H9 (cell line): ENCODE measurements around the gene PSKH1. TPM values are rescaled to one million over a fixed set of nuclear protein-coding genes. Genes with fewer than 3 reads are reported as not detected.

Experiments
- DNase-seq: peaks from one replicate; pipeline ENCODE4 v3.0.0-alpha.2; 2017
- H2AFZ ChIP-seq: one replicate; pipeline ENCODE4 v1.6.1; 2013; ENCODE audit warnings: mild to moderate bottlenecking, low read length, control low read depth, moderate library complexity
- H2AK5ac ChIP-seq: 2 replicates; pipeline ENCODE4 v1.6.1; 2013; ENCODE audit warnings: low read length, control low read depth, mixed read lengths; ENCODE audit not compliant: insufficient read length
- H2BK120ac ChIP-seq: one replicate; pipeline ENCODE4 v1.6.1; 2013; ENCODE audit warnings: low read depth, mild to moderate bottlenecking, low read length, control low read depth, inconsistent platforms; ENCODE audit not compliant: poor library complexity, severe bottlenecking
- H2BK12ac ChIP-seq: 2 replicates; pipeline ENCODE4 v1.6.1; 2013; ENCODE audit warnings: low read length, control low read depth, mixed read lengths, low read depth; ENCODE audit not compliant: insufficient read length
- H2BK15ac ChIP-seq: 2 replicates; pipeline ENCODE4 v1.6.1; 2013; ENCODE audit warnings: low read depth, low read length, control low read depth
- H2BK20ac ChIP-seq: one replicate; pipeline ENCODE4 v1.6.1; 2013; ENCODE audit warnings: low read depth, mild to moderate bottlenecking, low read length, control low read depth, inconsistent platforms; ENCODE audit not compliant: poor library complexity, severe bottlenecking
- H2BK5ac ChIP-seq: 2 replicates; pipeline ENCODE4 v1.6.1; 2013; ENCODE audit warnings: low read length, control low read depth, mixed read lengths; ENCODE audit not compliant: insufficient read length
- H3K14ac ChIP-seq: 2 replicates; pipeline ENCODE4 v1.6.1; 2013; ENCODE audit warnings: low read length, control low read depth; ENCODE audit not compliant: insufficient read depth
- H3K18ac ChIP-seq: 2 replicates; pipeline ENCODE4 v1.6.1; 2013; ENCODE audit warnings: low read depth, mild to moderate bottlenecking, mixed read lengths, low read length, control low read depth; ENCODE audit not compliant: insufficient read length
- H3K23ac ChIP-seq: 2 replicates; pipeline ENCODE4 v1.6.1; 2013; ENCODE audit warnings: low read length, control low read depth, mixed read lengths, low read depth; ENCODE audit not compliant: insufficient read length
- H3K23me2 ChIP-seq: 2 replicates; pipeline ENCODE4 v1.6.1; 2013; ENCODE audit warnings: low read depth, mild to moderate bottlenecking, mixed read lengths, low read length, control low read depth; ENCODE audit not compliant: insufficient read length, poor library complexity, severe bottlenecking
- H3K27ac ChIP-seq: 2 replicates; pipeline ENCODE4 v1.5.1; 2013; ENCODE audit warnings: low read length, control low read depth, mixed read lengths, low read depth; ENCODE audit not compliant: insufficient read length
- H3K27me3 ChIP-seq: 2 replicates; pipeline ENCODE4 v1.6.1; 2013; ENCODE audit warnings: low read length, control low read depth, inconsistent platforms; ENCODE audit not compliant: insufficient read depth
- H3K4ac ChIP-seq: 2 replicates; pipeline ENCODE4 v1.6.1; 2013; ENCODE audit warnings: low read depth, mild to moderate bottlenecking, control low read depth, inconsistent platforms, low read length, moderate library complexity
- H3K4me1 ChIP-seq: 2 replicates; pipeline ENCODE4 v1.6.1; 2013; ENCODE audit warnings: low read length, control low read depth, inconsistent platforms; ENCODE audit not compliant: insufficient read depth
- H3K4me2 ChIP-seq: 2 replicates; pipeline ENCODE4 v1.6.1; 2013; ENCODE audit warnings: low read length, control low read depth, mixed read lengths; ENCODE audit not compliant: insufficient read length, insufficient read depth
- H3K56ac ChIP-seq: 2 replicates; pipeline ENCODE4 v1.6.1; 2013; ENCODE audit warnings: low read depth, mild to moderate bottlenecking, mixed read lengths, low read length, control low read depth; ENCODE audit not compliant: insufficient read length
- H3K79me1 ChIP-seq: 2 replicates; pipeline ENCODE4 v1.6.1; 2013; ENCODE audit warnings: low read depth, mild to moderate bottlenecking, moderate library complexity, low read length, control low read depth, inconsistent platforms; ENCODE audit not compliant: insufficient read depth, poor library complexity, severe bottlenecking
- H3K79me2 ChIP-seq: 2 replicates; pipeline ENCODE4 v1.6.1; 2013; ENCODE audit warnings: low read length, control low read depth, inconsistent platforms; ENCODE audit not compliant: insufficient read depth
- H3K9ac ChIP-seq: 2 replicates; pipeline ENCODE4 v1.6.1; 2013; ENCODE audit warnings: low read length, control low read depth, mixed read lengths; ENCODE audit not compliant: insufficient read length; ENCODE audit errors: extremely low read depth
- H3K9me3 ChIP-seq: one replicate; pipeline ENCODE4 v1.6.1; 2013; ENCODE audit warnings: low read depth, low read length, inconsistent platforms; ENCODE audit not compliant: control insufficient read depth
- H3T11ph ChIP-seq: one replicate; pipeline ENCODE4 v1.6.1; 2013; ENCODE audit warnings: mild to moderate bottlenecking, low read length, control low read depth, inconsistent platforms
- H4K20me1 ChIP-seq: one replicate; pipeline ENCODE4 v1.6.1; 2013; ENCODE audit not compliant: control insufficient read depth, insufficient read length, insufficient read depth
- H4K5ac ChIP-seq: 2 replicates; pipeline ENCODE4 v1.6.1; 2013; ENCODE audit warnings: low read depth, mild to moderate bottlenecking, mixed read lengths, low read length, control low read depth; ENCODE audit not compliant: insufficient read length
- H4K8ac ChIP-seq: replicated peaks from 2 replicates; pipeline ENCODE4 v1.6.1; 2013; ENCODE audit warnings: low read length, control low read depth, mixed read lengths, low read depth; ENCODE audit not compliant: insufficient read length
- H4K91ac ChIP-seq: 2 replicates; pipeline ENCODE4 v1.6.1; 2013; ENCODE audit warnings: low read depth, mild to moderate bottlenecking, moderate library complexity, mixed read lengths, low read length, control low read depth; ENCODE audit not compliant: insufficient read length
- H3K27ac Mint-ChIP-seq, 3 experiments: 2 replicates in 2 of 3; 3 replicates in 1 of 3; pipeline ENCODE4 v1.8.0; 2020 to 2021; ENCODE audit warnings: mixed read lengths in 3 of 3, mild to moderate bottlenecking in 1 of 3, moderate library complexity in 1 of 3
- H3K27me3 Mint-ChIP-seq: 2 replicates; pipeline ENCODE4 v1.8.0; 2021; ENCODE audit warnings: low read depth, mild to moderate bottlenecking, moderate library complexity, mixed read lengths
- H3K36me3 Mint-ChIP-seq, 3 experiments: 2 replicates in 2 of 3; 3 replicates in 1 of 3; pipeline ENCODE4 v1.8.0; 2020 to 2021; ENCODE audit warnings: low read depth in 3 of 3, mixed read lengths in 3 of 3; ENCODE audit not compliant: insufficient read depth in 1 of 3
- H3K4me1 Mint-ChIP-seq, 2 experiments: 2 replicates each; pipeline ENCODE4 v1.8.0; 2020; ENCODE audit warnings: mixed read lengths in 2 of 2
- H3K4me3 Mint-ChIP-seq, 2 experiments: 2 replicates in 1 of 2; 3 replicates in 1 of 2; pipeline ENCODE4 v1.8.0; 2020 to 2021; ENCODE audit warnings: mild to moderate bottlenecking in 2 of 2, mixed read lengths in 2 of 2, moderate library complexity in 1 of 2
- H3K9me3 Mint-ChIP-seq, 2 experiments: 2 replicates in 1 of 2; 3 replicates in 1 of 2; pipeline ENCODE4 v1.8.0; 2020; ENCODE audit warnings: mild to moderate bottlenecking in 2 of 2, mixed read lengths in 2 of 2, moderate library complexity in 1 of 2
- WGBS: extraction: QIAGEN DNeasy Blood & Tissue Kit; methylation state at CpG from one replicate; pipeline ENCODE4 v1.1.7; 2013; ENCODE audit warnings: missing lambda C conversion rate, low lambda C conversion rate, mixed read lengths; ENCODE audit not compliant: insufficient read length; ENCODE audit errors: extremely low coverage; 5-methylcytosine and 5-hydroxymethylcytosine counted together
- total RNA-seq: library from RNA; stranded (reverse); gene quantifications from 2 replicates; pipeline ENCODE4 v1.2.1, GENCODE V29; 2021
- TF ChIP-seq, protein P1 (sequence below): fragments of 200-600 bp; sonication (generic); conservative IDR thresholded peaks from 3 replicates; pipeline ENCODE4 v1.8.0; 2021; ENCODE audit warnings: antibody characterized with exemption, mild to moderate bottlenecking

The PSKH1 gene
- total RNA-seq, 1 experiment from 2014 or later: 29.1 TPM

DNA sequence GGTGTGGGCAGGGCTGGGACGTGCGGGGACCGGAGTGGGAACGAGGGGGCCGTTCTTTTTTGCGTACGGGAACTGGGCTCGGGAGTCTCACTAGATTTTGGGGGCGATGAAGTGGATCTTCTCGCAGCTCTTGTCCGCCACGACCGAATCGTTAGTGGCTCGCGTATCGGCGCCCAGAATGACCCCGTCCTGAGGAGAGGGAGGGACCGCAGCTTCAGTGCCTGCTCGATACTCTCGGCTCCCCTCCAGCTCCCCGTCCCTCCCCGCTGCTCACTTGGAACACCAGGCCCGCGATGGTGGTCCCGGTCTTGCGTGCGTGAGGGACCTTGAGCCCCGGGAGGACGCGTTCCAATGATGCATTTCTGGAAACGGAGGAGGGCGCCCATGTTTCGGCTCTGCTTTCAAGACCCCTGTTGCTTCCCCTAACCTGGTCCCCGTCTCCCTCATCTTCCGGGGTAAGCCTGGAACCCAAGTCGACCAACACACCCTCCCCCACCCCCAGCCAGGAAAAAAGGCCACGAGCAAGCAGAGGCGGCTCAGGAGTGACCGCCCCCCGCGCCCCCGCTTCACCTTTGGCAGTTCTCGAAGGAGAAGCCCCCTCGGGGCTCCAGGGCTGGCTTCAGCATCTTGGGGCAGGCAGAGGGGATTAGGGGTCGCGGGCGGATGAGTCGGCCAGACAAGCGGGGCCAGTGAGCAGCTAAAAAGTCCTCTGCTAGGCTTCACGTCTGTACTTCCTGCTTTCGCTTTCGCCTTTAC lies 43.2 kb downstream of the PSKH1 start, which contains the start of gene PSMB10:
TSS of gene PSMB10 (minus strand) at position 727 of the 756 bp plus-strand sequence. CDS start at position 626, 101 bp downstream.
- Histone ChIP-seq H3K18ac (peak within 1 kb of the TSS; percentile 18), H3K23me2 (peaks cover 18% of the 10 kb centered on the region), H2BK15ac (no peak within 1 kb of the TSS), H3K9ac (peak within 1 kb of the TSS; percentile 62), H2BK20ac (no peak within 1 kb of the TSS), H3K4ac (no peak within 1 kb of the TSS), H3K27me3 (no peaks in the 10 kb centered on the region), H2BK120ac (no peak within 1 kb of the TSS), H4K20me1 (no peaks in the 10 kb centered on the region), H3K27ac (no peak within 1 kb of the TSS), H3K14ac (peak within 1 kb of the TSS; percentile 64), H3K79me2 (no peaks in the 10 kb centered on the region), H3K9me3 (no peaks in the 10 kb centered on the region), H4K91ac (no peak within 1 kb of the TSS), H2BK5ac (no peak within 1 kb of the TSS), H4K8ac (no peak within 1 kb of the TSS), H2BK12ac (no peak within 1 kb of the TSS), H3K56ac (no peak within 1 kb of the TSS), H3K79me1 (no peaks in the 10 kb centered on the region), H4K5ac (no peak within 1 kb of the TSS), H3K23ac (no peak within 1 kb of the TSS), H3K4me1 (peaks cover 3% of the 10 kb centered on the region; the same call in 1 of the 2 replicates), H3K4me2 (peak within 1 kb of the TSS; percentile 79), H3T11ph (no peak within 1 kb of the TSS), H2AK5ac (no peak within 1 kb of the TSS), H2AFZ (no peak within 1 kb of the TSS)
- Mint-ChIP-seq H3K4me1 (peaks cover 20 to 23% of the 10 kb centered on the region in 2 experiments), H3K36me3 (peaks cover 0 to 35% (median 9%) of the 10 kb centered on the region in 3 experiments; a peak in 4 of 7 replicates), H3K4me3 (peak within 1 kb of the TSS; percentile 98 to 100), H3K27me3 (peaks cover 10% of the 10 kb centered on the region), H3K27ac (peak within 1 kb of the TSS; percentile 96 to 99 (median 99)), H3K9me3 (peaks cover 0 to 2% of the 10 kb centered on the region in 2 experiments; a peak in 2 of 5 replicates)
- no CpG with 5 or more reads among the region's 54 CpGs for WGBS
- DNase-seq: no peak
- TF ChIP-seq, protein P1, sequence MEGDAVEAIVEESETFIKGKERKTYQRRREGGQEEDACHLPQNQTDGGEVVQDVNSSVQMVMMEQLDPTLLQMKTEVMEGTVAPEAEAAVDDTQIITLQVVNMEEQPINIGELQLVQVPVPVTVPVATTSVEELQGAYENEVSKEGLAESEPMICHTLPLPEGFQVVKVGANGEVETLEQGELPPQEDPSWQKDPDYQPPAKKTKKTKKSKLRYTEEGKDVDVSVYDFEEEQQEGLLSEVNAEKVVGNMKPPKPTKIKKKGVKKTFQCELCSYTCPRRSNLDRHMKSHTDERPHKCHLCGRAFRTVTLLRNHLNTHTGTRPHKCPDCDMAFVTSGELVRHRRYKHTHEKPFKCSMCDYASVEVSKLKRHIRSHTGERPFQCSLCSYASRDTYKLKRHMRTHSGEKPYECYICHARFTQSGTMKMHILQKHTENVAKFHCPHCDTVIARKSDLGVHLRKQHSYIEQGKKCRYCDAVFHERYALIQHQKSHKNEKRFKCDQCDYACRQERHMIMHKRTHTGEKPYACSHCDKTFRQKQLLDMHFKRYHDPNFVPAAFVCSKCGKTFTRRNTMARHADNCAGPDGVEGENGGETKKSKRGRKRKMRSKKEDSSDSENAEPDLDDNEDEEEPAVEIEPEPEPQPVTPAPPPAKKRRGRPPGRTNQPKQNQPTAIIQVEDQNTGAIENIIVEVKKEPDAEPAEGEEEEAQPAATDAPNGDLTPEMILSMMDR: no peak
